ENCODE results near the gene LGMN. TPM values are rescaled to one million over a fixed set of nuclear protein-coding genes. Genes with fewer than 3 reads are reported as not detected.

LGMN gene
- total and polyA plus RNA-seq, 2 experiments from 2014 or later = 130 to 169 TPM

DNA sequence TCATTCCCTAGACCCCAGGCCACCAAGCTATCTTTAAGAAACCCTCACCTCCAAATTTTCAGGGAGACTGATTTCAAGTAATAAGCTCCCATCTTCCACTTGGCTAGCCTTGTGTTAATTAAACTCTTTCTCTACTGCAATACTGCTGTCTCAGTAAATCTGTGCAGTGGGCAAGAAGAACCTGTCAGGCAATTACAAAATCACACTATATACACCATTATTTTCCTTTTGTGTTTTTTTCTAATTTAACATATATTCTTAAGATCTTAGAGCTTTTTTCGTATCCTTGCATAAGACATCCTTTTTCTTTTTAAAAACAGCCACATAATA lies 38.0 kb upstream of the LGMN start:
- Histone ChIP-seq H3K27me3 (no peaks in the 10 kb centered on the region), H3K79me2 (no peaks in the 10 kb centered on the region), H4K20me1 (ENCODE audit: insufficient read depth, poor library complexity, severe bottlenecking) (no peaks in the 10 kb centered on the region), H3K36me3 (replicated peaks; ENCODE audit: insufficient read depth, low read depth) (no peaks in the 10 kb centered on the region), H2AFZ (no peak overlapping the region), H3K27ac (peak overlapping the region; percentile 90), H3K4me1 (ENCODE audit: insufficient read depth) (peaks cover 4% of the 10 kb centered on the region), H3K9me2 (replicated peaks; ENCODE audit: insufficient read depth) (no peaks in the 10 kb centered on the region), H3K4me3 (no peak overlapping the region), H3K9me3 (ENCODE audit: low read depth) (peaks cover 17% of the 10 kb centered on the region), H3K4me2 (peak overlapping the region; percentile 54)
- DNase-seq (ENCODE audit: low spot score) = no peak
- TF ChIP-seq EZH2 (IDR thresholded peaks at IDR 0.05; ENCODE audit: borderline replicate concordance) = no peak
- no peak for TF ChIP-seq EZH2phosphoT487 (IDR thresholded peaks at IDR 0.05; ENCODE audit: low read depth, severe bottlenecking, unreplicated experiment)
- TF ChIP-seq, protein P1, sequence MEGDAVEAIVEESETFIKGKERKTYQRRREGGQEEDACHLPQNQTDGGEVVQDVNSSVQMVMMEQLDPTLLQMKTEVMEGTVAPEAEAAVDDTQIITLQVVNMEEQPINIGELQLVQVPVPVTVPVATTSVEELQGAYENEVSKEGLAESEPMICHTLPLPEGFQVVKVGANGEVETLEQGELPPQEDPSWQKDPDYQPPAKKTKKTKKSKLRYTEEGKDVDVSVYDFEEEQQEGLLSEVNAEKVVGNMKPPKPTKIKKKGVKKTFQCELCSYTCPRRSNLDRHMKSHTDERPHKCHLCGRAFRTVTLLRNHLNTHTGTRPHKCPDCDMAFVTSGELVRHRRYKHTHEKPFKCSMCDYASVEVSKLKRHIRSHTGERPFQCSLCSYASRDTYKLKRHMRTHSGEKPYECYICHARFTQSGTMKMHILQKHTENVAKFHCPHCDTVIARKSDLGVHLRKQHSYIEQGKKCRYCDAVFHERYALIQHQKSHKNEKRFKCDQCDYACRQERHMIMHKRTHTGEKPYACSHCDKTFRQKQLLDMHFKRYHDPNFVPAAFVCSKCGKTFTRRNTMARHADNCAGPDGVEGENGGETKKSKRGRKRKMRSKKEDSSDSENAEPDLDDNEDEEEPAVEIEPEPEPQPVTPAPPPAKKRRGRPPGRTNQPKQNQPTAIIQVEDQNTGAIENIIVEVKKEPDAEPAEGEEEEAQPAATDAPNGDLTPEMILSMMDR (IDR thresholded peaks at IDR 0.05; ENCODE audit: poor library complexity) = no peak
- WGBS (ENCODE audit: low lambda C conversion rate, missing lambda C conversion rate) = 96% methylated on average over 1 of the region's 1 CpG

DNA sequence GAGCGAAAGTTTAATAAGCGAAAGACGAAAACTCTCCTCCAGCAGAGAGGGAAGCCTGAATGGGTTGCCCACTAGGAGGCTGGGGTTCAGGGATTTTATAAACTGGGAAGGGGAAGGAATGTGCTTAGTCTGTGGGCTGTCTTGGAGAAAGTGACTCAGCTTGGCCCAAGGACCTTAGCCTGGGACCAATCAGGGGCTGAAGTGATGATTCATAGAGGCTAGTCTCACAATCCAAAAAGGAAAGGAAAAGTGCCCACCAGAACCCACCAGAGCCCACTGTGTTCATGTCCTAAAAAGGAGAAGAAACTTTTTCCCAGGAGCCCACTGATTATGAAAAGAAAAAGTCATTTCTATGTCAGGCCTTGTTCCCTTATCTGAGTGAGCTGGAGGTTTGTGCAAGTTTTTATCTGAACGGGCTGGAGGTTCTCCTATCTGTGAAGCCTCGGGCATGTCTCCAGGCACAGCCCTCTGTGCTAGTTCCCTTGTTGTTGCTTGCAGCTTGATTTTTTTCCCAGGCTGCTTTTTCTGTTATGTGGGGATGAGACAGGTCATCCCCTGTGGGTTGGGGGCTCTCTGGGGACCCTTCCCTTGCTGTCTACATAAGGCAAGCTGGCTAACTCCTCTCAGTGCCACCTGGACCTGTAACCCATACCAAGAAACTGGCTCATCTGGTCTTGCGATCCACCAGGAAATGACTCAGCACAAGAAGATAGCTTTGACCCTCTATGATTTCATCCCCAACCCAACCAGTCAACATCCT lies 37.4 kb upstream of the LGMN start:
- WGBS (ENCODE audit: low lambda C conversion rate, missing lambda C conversion rate) = 73% methylated on average over 6 of the region's 6 CpGs
- Histone ChIP-seq H2AFZ (peak overlapping the region; percentile 24), H3K36me3 (replicated peaks; ENCODE audit: insufficient read depth, low read depth) (no peaks in the 10 kb centered on the region), H4K20me1 (ENCODE audit: insufficient read depth, poor library complexity, severe bottlenecking) (no peaks in the 10 kb centered on the region), H3K4me2 (peak overlapping the region; percentile 54), H3K27ac (peak overlapping the region; percentile 90), H3K4me1 (ENCODE audit: insufficient read depth) (peaks cover 4% of the 10 kb centered on the region), H3K9me3 (ENCODE audit: low read depth) (peaks cover 17% of the 10 kb centered on the region), H3K4me3 (no peak overlapping the region), H3K9me2 (replicated peaks; ENCODE audit: insufficient read depth) (no peaks in the 10 kb centered on the region), H3K79me2 (no peaks in the 10 kb centered on the region), H3K27me3 (no peaks in the 10 kb centered on the region)
- DNase-seq (ENCODE audit: low spot score) = peak; percentile 66
- TF ChIP-seq EZH2 (IDR thresholded peaks at IDR 0.05; ENCODE audit: borderline replicate concordance) (no peak), EZH2phosphoT487 (IDR thresholded peaks at IDR 0.05; ENCODE audit: low read depth, severe bottlenecking, unreplicated experiment) (no peak)
- TF ChIP-seq, protein P1 (IDR thresholded peaks at IDR 0.05; ENCODE audit: poor library complexity) = no peak

GRCh38 chr14:92783813-92784431 lies 35.5 kb upstream of the LGMN start:
- WGBS (ENCODE audit: low lambda C conversion rate, missing lambda C conversion rate) = 74% methylated on average over 2 of the region's 2 CpGs
- DNase-seq (ENCODE audit: low spot score) = peak; percentile 71
- H2AFZ ChIP-seq = no peak overlapping the region

More at GRCh38 chr14:92783813-92784431, 35.5 kb upstream of the LGMN start:
- no peak overlapping the region for H3K4me2 ChIP-seq
- H4K20me1 ChIP-seq (ENCODE audit: insufficient read depth, poor library complexity, severe bottlenecking) = no peaks in the 10 kb centered on the region
- H3K9me3 ChIP-seq (ENCODE audit: low read depth) = peaks cover 9% of the 10 kb centered on the region
- H3K4me1 ChIP-seq (ENCODE audit: insufficient read depth) = peaks cover 4% of the 10 kb centered on the region
- H3K27ac ChIP-seq = no peak overlapping the region
- no peaks in the 10 kb centered on the region for H3K9me2 ChIP-seq (replicated peaks; ENCODE audit: insufficient read depth)
- no peaks in the 10 kb centered on the region for H3K27me3 ChIP-seq
- TF ChIP-seq EZH2phosphoT487 (IDR thresholded peaks at IDR 0.05; ENCODE audit: low read depth, severe bottlenecking, unreplicated experiment) (no peak), EZH2 (IDR thresholded peaks at IDR 0.05; ENCODE audit: borderline replicate concordance) (no peak)
- TF ChIP-seq, protein P1 (IDR thresholded peaks at IDR 0.05; ENCODE audit: poor library complexity) = peak; percentile 73
- H3K79me2 ChIP-seq = no peaks in the 10 kb centered on the region
- H3K4me3 ChIP-seq = no peak overlapping the region
- no peaks in the 10 kb centered on the region for H3K36me3 ChIP-seq (replicated peaks; ENCODE audit: insufficient read depth, low read depth)

Measured in hepatocyte (in vitro differentiated cells).